Nephron progenitor cell (in vitro differentiated cells): ENCODE measurements around the gene RAD51B.

Experiments
- DNase-seq: peaks from one replicate; pipeline ENCODE4 v3.0.0; 2021
- H3K27ac Mint-ChIP-seq: 2 replicates; pipeline ENCODE4 v1.8.0; 2021; ENCODE audit warnings: mild to moderate bottlenecking, moderate library complexity, mixed read lengths
- H3K27me3 Mint-ChIP-seq: 2 replicates; pipeline ENCODE4 v1.8.0; 2021; ENCODE audit warnings: mild to moderate bottlenecking, low read depth, mixed read lengths; ENCODE audit not compliant: poor library complexity
- H3K36me3 Mint-ChIP-seq: 2 replicates; pipeline ENCODE4 v1.8.0; 2021; ENCODE audit warnings: low read depth, mixed read lengths
- H3K4me1 Mint-ChIP-seq: 2 replicates; pipeline ENCODE4 v1.8.0; 2021; ENCODE audit warnings: mixed read lengths
- H3K4me3 Mint-ChIP-seq: 2 replicates; pipeline ENCODE4 v1.8.0; 2021; ENCODE audit warnings: mild to moderate bottlenecking, moderate library complexity, mixed read lengths
- H3K9me3 Mint-ChIP-seq: 2 replicates; pipeline ENCODE4 v1.8.0; 2021; ENCODE audit warnings: mild to moderate bottlenecking, moderate library complexity, mixed read lengths
- TF ChIP-seq, protein P1 (sequence below): fragments of 200-600 bp; sonication (generic); IDR thresholded peaks from 2 replicates; pipeline ENCODE4 v1.5.0; 2021; ENCODE audit warnings: antibody characterized with exemption

Gene RAD51B

DNA sequence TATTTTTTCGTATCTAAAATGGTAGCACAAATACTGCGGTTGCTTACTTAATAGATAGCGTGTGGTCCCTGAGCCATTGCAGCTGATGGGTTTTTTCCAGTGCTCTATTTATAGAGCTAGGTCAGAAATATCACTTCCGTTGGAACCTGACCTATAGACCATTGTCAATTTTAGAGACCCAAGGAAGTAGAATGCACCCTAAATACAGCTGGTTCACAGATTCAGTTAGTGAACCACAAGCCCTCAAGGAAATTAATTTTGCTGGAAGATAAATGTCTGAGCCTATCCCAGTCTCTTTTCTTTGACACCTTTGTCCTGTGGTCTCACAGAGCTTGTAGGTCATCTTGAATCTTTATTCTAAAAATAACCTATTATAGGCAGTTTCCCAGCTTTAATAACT lies 582.3 kb downstream of the RAD51B start:
- H3K4me1 Mint-ChIP-seq, result peaks cover 67% of the 10 kb centered on the region
- H3K27ac Mint-ChIP-seq, result no peak overlapping the region
- no peak for DNase-seq
- no peaks in the 10 kb centered on the region for H3K27me3 Mint-ChIP-seq
- H3K36me3 Mint-ChIP-seq, result no peaks in the 10 kb centered on the region
- TF ChIP-seq, protein P1, sequence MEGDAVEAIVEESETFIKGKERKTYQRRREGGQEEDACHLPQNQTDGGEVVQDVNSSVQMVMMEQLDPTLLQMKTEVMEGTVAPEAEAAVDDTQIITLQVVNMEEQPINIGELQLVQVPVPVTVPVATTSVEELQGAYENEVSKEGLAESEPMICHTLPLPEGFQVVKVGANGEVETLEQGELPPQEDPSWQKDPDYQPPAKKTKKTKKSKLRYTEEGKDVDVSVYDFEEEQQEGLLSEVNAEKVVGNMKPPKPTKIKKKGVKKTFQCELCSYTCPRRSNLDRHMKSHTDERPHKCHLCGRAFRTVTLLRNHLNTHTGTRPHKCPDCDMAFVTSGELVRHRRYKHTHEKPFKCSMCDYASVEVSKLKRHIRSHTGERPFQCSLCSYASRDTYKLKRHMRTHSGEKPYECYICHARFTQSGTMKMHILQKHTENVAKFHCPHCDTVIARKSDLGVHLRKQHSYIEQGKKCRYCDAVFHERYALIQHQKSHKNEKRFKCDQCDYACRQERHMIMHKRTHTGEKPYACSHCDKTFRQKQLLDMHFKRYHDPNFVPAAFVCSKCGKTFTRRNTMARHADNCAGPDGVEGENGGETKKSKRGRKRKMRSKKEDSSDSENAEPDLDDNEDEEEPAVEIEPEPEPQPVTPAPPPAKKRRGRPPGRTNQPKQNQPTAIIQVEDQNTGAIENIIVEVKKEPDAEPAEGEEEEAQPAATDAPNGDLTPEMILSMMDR, result no peak
- H3K4me3 Mint-ChIP-seq, result no peak overlapping the region
- H3K9me3 Mint-ChIP-seq, result no peaks in the 10 kb centered on the region

DNA sequence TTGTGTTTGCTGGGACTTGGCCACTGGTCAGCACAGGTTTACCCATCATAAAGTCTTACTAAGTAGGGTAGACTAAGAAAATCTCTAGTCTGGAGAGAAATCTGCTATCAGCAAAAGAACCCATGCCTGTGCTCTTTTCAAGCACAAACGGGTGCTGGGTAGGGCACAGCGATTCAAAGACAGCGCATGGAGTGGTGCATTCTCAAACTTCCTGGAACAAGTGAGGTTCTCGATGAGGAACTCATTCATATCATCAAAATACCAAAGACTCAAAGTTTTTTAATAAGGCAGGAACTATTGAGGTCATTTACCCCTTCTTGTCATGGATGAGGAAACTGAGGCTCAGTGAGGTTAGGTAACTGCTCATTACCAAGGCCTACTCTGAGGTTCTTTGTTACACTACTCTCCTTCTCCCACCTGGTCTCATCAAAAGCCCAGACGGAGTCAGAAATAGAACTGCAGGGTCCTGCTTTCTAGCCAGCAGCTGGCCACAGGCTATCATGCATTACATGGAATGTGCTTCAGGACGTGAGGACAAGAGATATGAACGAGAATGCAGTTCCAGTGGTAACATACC lies 583.0 kb downstream of the RAD51B start:
- no peak for DNase-seq
- H3K27me3 Mint-ChIP-seq, result no peaks in the 10 kb centered on the region
- TF ChIP-seq, protein P1, result no peak
- no peaks in the 10 kb centered on the region for H3K36me3 Mint-ChIP-seq
- peaks cover 63% of the 10 kb centered on the region for H3K4me1 Mint-ChIP-seq
- H3K27ac Mint-ChIP-seq, result no peak overlapping the region
- no peak overlapping the region for H3K4me3 Mint-ChIP-seq
- H3K9me3 Mint-ChIP-seq, result no peaks in the 10 kb centered on the region

DNA sequence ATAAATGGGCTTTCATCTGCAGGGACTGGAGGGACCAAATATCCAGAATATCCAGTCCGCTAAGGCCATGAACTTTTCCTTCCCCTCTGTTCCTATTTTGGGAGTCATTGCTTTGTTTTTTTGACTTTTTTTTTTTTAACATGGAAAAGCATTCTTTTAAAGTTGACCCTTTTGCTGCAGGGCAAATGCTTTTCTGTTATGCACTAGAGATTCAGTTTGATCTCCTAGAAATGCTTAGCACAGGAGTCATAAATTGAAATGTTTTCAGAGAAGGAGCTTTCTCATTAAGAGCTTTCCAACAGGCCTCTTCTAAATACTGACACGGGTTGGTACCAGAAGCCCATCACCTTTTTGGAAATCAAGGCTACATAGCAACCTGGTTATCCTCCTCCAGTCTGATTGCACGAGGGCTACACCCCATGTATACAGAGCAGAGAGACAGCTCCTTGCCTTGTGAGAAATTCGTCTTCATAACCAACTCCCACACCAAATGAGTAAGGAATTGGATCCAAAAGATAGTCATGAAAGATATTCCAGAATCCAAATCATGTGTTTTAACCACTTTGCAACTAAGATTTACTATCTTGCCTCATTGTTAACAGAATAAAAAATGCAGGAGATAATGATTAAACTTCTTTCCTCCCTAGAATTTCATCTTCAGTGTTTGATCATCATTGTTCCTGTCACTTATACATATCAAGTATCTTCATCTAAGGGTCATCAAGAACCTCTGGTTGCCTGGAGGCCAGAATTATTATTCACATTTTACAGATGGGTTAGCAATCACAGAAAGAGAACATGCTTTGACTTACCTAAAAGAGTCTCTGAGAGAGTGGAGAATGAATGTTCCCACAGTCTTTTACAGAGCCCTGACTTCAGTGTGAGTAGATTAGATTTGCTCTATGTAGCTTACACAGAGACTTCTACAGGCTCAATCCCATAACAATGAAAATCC lies 583.9 kb downstream of the RAD51B start:
- Mint-ChIP-seq H3K4me3 (no peak overlapping the region), H3K27me3 (no peaks in the 10 kb centered on the region), H3K36me3 (no peaks in the 10 kb centered on the region), H3K4me1 (peaks cover 62% of the 10 kb centered on the region), H3K9me3 (no peaks in the 10 kb centered on the region), H3K27ac (no peak overlapping the region)
- no peak for DNase-seq
- TF ChIP-seq, protein P1, result no peak

DNA sequence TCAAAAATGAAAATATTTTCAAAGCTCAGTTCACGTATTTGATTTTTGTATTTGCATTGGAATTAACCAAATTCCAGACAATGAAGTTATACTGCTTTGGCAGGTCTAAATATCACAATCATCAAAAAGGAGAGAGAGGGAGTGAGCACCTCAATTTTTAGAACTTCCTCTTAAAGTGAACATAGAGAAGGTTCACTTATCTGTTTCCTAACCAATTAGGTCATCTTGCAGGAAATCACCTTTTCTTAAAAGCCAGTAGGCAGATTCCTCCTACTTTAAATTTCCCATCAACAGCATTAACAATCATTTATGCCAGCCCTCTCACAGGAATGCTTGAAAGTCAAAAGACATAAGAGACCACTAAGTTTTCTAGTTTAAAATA lies 584.6 kb downstream of the RAD51B start:
- H3K4me1 Mint-ChIP-seq, result peaks cover 63% of the 10 kb centered on the region
- H3K36me3 Mint-ChIP-seq, result no peaks in the 10 kb centered on the region
- no peaks in the 10 kb centered on the region for H3K9me3 Mint-ChIP-seq
- H3K27me3 Mint-ChIP-seq, result no peaks in the 10 kb centered on the region
- no peak overlapping the region for H3K4me3 Mint-ChIP-seq
- TF ChIP-seq, protein P1, result no peak
- no peak for DNase-seq
- no peak overlapping the region for H3K27ac Mint-ChIP-seq

DNA sequence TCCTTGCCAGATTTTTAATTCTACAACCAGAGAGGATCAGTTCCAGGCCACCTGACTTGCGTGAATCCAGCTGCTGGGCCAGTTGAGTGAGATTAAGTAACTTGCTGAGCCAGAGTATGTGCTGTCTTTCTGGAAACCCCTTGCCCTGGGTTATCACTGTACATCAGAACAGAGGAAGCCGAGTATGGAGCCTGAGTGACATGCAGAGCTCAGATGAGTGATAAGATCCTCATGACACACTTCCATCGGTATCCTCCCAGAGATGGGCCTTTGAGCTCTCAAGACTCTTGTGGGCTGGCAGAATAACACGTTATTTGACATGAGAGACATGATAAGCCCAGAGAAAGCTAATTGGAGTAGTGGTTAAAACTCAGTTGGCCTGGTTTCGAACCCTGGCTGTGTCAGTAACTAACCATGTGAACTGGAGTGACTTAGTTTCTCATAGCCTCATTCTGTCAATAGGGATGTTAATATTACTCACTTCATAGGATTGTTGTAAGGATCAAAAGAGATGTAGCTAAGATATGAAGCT lies 585.1 kb downstream of the RAD51B start:
- Mint-ChIP-seq H3K9me3 (no peaks in the 10 kb centered on the region), H3K4me1 (peaks cover 65% of the 10 kb centered on the region), H3K36me3 (no peaks in the 10 kb centered on the region), H3K4me3 (no peak overlapping the region), H3K27ac (no peak overlapping the region), H3K27me3 (no peaks in the 10 kb centered on the region)
- TF ChIP-seq, protein P1, result no peak
- DNase-seq, result no peak
